GM19023 (cell line): ENCODE data around the gene ARL6IP6.
A peak's percentile ranks its signal among the peaks of the same experiment; 100 is the strongest.
"Not testable (repeated sequence)": the region's sequence is repeated elsewhere in the genome, so short reads cannot be mapped to it uniquely, and the experiment has no call there.

Experiments
- ATAC-seq: cut with Tn5 transposase; IDR thresholded peaks from one replicate; pipeline ENCODE4 v1.9.1; 2021; ENCODE audit warnings: mild to moderate bottlenecking, moderate library complexity; ENCODE audit not compliant: unreplicated experiment

Gene ARL6IP6

GRCh38 chr2:152720794-152721193 lies 2.4 kb downstream of the ARL6IP6 start:
- ATAC-seq: no peak

- ATAC-seq: not testable (repeated sequence)
These were observed 4.2 kb downstream of the ARL6IP6 start for GRCh38 chr2:152722639-152723038.

GRCh38 chr2:152723918-152724317 lies 5.5 kb downstream of the ARL6IP6 start:
- ATAC-seq: no peak

GRCh38 chr2:152729844-152730243 lies 11.4 kb downstream of the ARL6IP6 start:
- no peak for ATAC-seq

GRCh38 chr2:152730591-152731333 lies 12.3 kb downstream of the ARL6IP6 start:
- ATAC-seq: no peak

GRCh38 chr2:152737509-152737908 lies 19.1 kb downstream of the ARL6IP6 start:
- not testable (repeated sequence) for ATAC-seq

GRCh38 chr2:152738438-152738837 lies 20.0 kb downstream of the ARL6IP6 start:
- no peak for ATAC-seq

- ATAC-seq: not testable (repeated sequence)
These were observed 21.3 kb downstream of the ARL6IP6 start for GRCh38 chr2:152739705-152740104.

- ATAC-seq: peak; percentile 56
These were observed 22.4 kb downstream of the ARL6IP6 start for GRCh38 chr2:152740743-152741328.

GRCh38 chr2:152743002-152743401 lies 24.6 kb downstream of the ARL6IP6 start:
- ATAC-seq: no peak

GRCh38 chr2:152747751-152748150 lies 29.3 kb downstream of the ARL6IP6 start:
- not testable (repeated sequence) for ATAC-seq

GRCh38 chr2:152755029-152755428 lies 36.6 kb downstream of the ARL6IP6 start:
- ATAC-seq: no peak

- ATAC-seq: no peak
These were observed 41.1 kb downstream of the ARL6IP6 start for GRCh38 chr2:152759290-152760072.

- no peak for ATAC-seq
These were observed 42.8 kb downstream of the ARL6IP6 start for GRCh38 chr2:152761214-152761613.

- no peak for ATAC-seq
These were observed 43.8 kb downstream of the ARL6IP6 start for GRCh38 chr2:152762202-152762601.

- not testable (repeated sequence) for ATAC-seq
These were observed 44.8 kb downstream of the ARL6IP6 start for GRCh38 chr2:152763208-152763607.

GRCh38 chr2:152763651-152764050 lies 45.2 kb downstream of the ARL6IP6 start:
- ATAC-seq: no peak

GRCh38 chr2:152766928-152767327 lies 48.5 kb downstream of the ARL6IP6 start:
- no peak for ATAC-seq

GRCh38 chr2:152781175-152781574 lies 62.8 kb downstream of the ARL6IP6 start:
- no peak for ATAC-seq

- no peak for ATAC-seq
These were observed 63.8 kb downstream of the ARL6IP6 start for GRCh38 chr2:152782171-152782570.

- ATAC-seq: no peak
These were observed 72.5 kb downstream of the ARL6IP6 start for GRCh38 chr2:152790883-152791282.

GRCh38 chr2:152791979-152792378 lies 73.6 kb downstream of the ARL6IP6 start:
- no peak for ATAC-seq
